HepG2 (cell line): ENCODE data around the gene FBXO11. TPM values are rescaled to one million over a fixed set of nuclear protein-coding genes. Genes with fewer than 3 reads are reported as not detected.

Experiments used
- DBP ChIP-seq: sonication (generic); formaldehyde crosslinking; IDR thresholded peaks from 2 replicates; pipeline ENCODE4 v1.4.0; 2020; ENCODE audit warnings: missing genetic modification reagents; ENCODE audit errors: not compliant biosample characterization
- GATAD2A ChIP-seq: IDR thresholded peaks from 2 replicates; pipeline ENCODE4 v1.6.1; 2016
- HOXA3 ChIP-seq: sonication (generic); formaldehyde crosslinking; IDR thresholded peaks from 2 replicates; pipeline ENCODE4 v1.5.0; 2020; ENCODE audit warnings: missing genetic modification reagents
- HOXA7 ChIP-seq: sonication (generic); formaldehyde crosslinking; IDR thresholded peaks from 2 replicates; pipeline ENCODE4 v1.8.1; 2022; ENCODE audit warnings: mild to moderate bottlenecking, missing genetic modification reagents, moderate library complexity
- KLF11 ChIP-seq: IDR thresholded peaks from 2 replicates; pipeline ENCODE4 v1.6.1; 2016; ENCODE audit warnings: missing compliant biosample characterization
- MAFF ChIP-seq: IDR thresholded peaks from 2 replicates; pipeline ENCODE4 v1.6.1; 2011; ENCODE audit warnings: low read depth, low read length, improper control_type of control experiment
- MAZ ChIP-seq, 2 experiments: sonication (generic) in 1 of 2; formaldehyde crosslinking in 1 of 2; IDR thresholded peaks; 2 replicates each; pipeline versions ENCODE4 v1.5.0 to v1.6.1; 2012 to 2020; ENCODE audit warnings: low read depth in 2 of 2, mild to moderate bottlenecking in 2 of 2, borderline replicate concordance in 1 of 2, improper control_type of control experiment in 1 of 2, low read length in 1 of 2, missing genetic modification reagents in 1 of 2, moderate library complexity in 1 of 2
- MXI1 ChIP-seq: IDR thresholded peaks from 3 replicates; pipeline ENCODE4 v1.6.1; 2012; ENCODE audit warnings: low read depth, low read length, inconsistent platforms, borderline replicate concordance
- PPARG ChIP-seq: conservative IDR thresholded peaks from 2 replicates; pipeline ENCODE4 v1.6.1; 2016; ENCODE audit warnings: missing biosample characterization, missing genetic modification reagents
- RBM39 ChIP-seq: fragments of 200-400 bp; formaldehyde crosslinking; IDR thresholded peaks from one replicate; pipeline ENCODE4 v1.6.1; 2018; ENCODE audit warnings: antibody characterized with exemption, mild to moderate bottlenecking, low read depth, low read length; ENCODE audit not compliant: poor library complexity, severe bottlenecking
- REL ChIP-seq: sonication (generic); formaldehyde crosslinking; conservative IDR thresholded peaks from 2 replicates; pipeline ENCODE4 v1.8.0; 2022; ENCODE audit warnings: mild to moderate bottlenecking, missing genetic modification reagents, moderate library complexity
- ZBTB4 ChIP-seq: sonication (generic); formaldehyde crosslinking; IDR thresholded peaks from 2 replicates; pipeline ENCODE4 v1.4.0; 2020; ENCODE audit warnings: missing genetic modification reagents, mild to moderate bottlenecking, borderline replicate concordance
- ZNF253 ChIP-seq: sonication (generic); formaldehyde crosslinking; IDR thresholded peaks from 2 replicates; pipeline ENCODE4 v1.8.0; 2022; ENCODE audit warnings: mild to moderate bottlenecking, missing genetic modification reagents, borderline replicate concordance
- ZNF501 ChIP-seq: sonication (generic); formaldehyde crosslinking; IDR thresholded peaks from 2 replicates; pipeline ENCODE4 v1.5.1; 2020; ENCODE audit warnings: mild to moderate bottlenecking, moderate library complexity, missing genetic modification reagents
- ZNF563 ChIP-seq: sonication (generic); formaldehyde crosslinking; IDR thresholded peaks from 2 replicates; pipeline ENCODE4 v1.8.0; 2022; ENCODE audit warnings: mild to moderate bottlenecking, moderate library complexity, missing genetic modification reagents
- ZNF607 ChIP-seq: sonication (generic); formaldehyde crosslinking; IDR thresholded peaks from 2 replicates; pipeline ENCODE4 v1.5.1; 2020; ENCODE audit warnings: missing genetic modification reagents, mild to moderate bottlenecking, borderline replicate concordance
- ZNF720 ChIP-seq: sonication (generic); formaldehyde crosslinking; IDR thresholded peaks from 2 replicates; pipeline ENCODE4 v1.4.0; 2020; ENCODE audit warnings: missing genetic modification reagents
- ZSCAN25 ChIP-seq: sonication (generic); formaldehyde crosslinking; IDR thresholded peaks from 2 replicates; pipeline ENCODE4 v1.8.0; 2022; ENCODE audit warnings: mild to moderate bottlenecking, missing genetic modification reagents
- polyA plus RNA-seq, 8 experiments: library from polyadenylated mRNA; depleted of rRNA in 3 of 8; stranded (reverse) in 7 of 8; unstranded in 1 of 8; fragments of >200 nt; fragmentation: Illumina TruSeq in 4 of 8; extraction: Trizol in 4 of 8; gene quantifications; 2 replicates each; pipeline versions ENCODE4 v1.2.1 to v1.2.3, GENCODE V29; 2011 to 2016; ENCODE audit warnings: low read depth in 4 of 8, missing spikeins in 1 of 8, mixed read lengths in 1 of 8; ENCODE audit not compliant: insufficient read depth in 1 of 8
- total RNA-seq, 5 experiments: library from RNA; depleted of rRNA; stranded (reverse); fragments of >200 nt; fragmentation: Illumina TruSeq; extraction: Trizol; gene quantifications; 2 replicates each; pipeline ENCODE4 v1.2.3, GENCODE V29; 2016; ENCODE audit warnings: low read depth in 1 of 5
- TF ChIP-seq, protein P1 (sequence below): sonication (generic); formaldehyde crosslinking; IDR thresholded peaks from 2 replicates; pipeline ENCODE4 v1.4.0; 2020; ENCODE audit warnings: missing genetic modification reagents
- TF ChIP-seq, protein P2 (sequence below): sonication (generic); formaldehyde crosslinking; IDR thresholded peaks from 2 replicates; pipeline ENCODE4 v1.4.0; 2020; ENCODE audit warnings: mild to moderate bottlenecking, missing genetic modification reagents
- TF ChIP-seq, protein P3 (sequence below): sonication (generic); formaldehyde crosslinking; IDR thresholded peaks from 2 replicates; pipeline ENCODE4 v1.5.0; 2020; ENCODE audit warnings: missing genetic modification reagents

The FBXO11 gene
- total and polyA plus RNA-seq, 2 of the 13 experiments (the other 11 are each of a cell fraction or from before 2014, with no cell fraction given), result 27.9 to 47.6 TPM

DNA sequence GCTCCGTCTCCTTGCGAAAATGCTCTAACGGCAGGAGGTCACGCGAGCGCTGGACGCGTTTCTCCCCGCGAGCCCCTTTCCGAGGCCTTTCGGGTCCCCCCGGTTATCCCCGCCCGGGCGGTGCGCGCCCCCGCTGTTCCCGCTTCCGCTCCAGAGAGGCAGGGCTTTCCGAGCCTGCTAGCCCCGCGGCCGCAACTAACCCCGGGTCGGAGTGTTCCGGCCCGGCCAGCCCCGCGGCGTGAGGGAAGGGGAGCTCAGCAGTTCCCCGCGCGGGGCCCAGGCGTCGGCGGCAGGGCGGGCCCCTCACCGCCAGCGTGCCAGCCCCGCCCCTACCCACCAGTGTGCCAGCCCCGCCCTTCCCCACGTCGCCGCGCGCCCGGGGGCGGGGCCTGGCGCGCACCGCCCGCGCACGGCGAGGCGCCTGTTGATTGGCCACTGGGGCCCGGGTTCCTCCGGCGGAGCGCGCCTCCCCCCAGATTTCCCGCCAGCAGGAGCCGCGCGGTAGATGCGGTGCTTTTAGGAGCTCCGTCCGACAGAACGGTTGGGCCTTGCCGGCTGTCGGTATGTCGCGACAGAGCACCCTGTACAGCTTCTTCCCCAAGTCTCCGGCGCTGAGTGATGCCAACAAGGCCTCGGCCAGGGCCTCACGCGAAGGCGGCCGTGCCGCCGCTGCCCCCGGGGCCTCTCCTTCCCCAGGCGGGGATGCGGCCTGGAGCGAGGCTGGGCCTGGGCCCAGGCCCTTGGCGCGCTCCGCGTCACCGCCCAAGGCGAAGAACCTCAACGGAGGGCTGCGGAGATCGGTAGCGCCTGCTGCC lies 123.4 kb downstream of the FBXO11 start, which contains the start of gene MSH6 (continued):
- TF ChIP-seq, protein P1, sequence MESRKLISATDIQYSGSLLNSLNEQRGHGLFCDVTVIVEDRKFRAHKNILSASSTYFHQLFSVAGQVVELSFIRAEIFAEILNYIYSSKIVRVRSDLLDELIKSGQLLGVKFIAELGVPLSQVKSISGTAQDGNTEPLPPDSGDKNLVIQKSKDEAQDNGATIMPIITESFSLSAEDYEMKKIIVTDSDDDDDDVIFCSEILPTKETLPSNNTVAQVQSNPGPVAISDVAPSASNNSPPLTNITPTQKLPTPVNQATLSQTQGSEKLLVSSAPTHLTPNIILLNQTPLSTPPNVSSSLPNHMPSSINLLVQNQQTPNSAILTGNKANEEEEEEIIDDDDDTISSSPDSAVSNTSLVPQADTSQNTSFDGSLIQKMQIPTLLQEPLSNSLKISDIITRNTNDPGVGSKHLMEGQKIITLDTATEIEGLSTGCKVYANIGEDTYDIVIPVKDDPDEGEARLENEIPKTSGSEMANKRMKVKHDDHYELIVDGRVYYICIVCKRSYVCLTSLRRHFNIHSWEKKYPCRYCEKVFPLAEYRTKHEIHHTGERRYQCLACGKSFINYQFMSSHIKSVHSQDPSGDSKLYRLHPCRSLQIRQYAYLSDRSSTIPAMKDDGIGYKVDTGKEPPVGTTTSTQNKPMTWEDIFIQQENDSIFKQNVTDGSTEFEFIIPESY (CRISPR knock-in tag), result no peak
- peak; percentile 96 for TF ChIP-seq ZNF501 (CRISPR knock-in tag)
- TF ChIP-seq ZSCAN25 (CRISPR knock-in tag), result peak; percentile 93
- TF ChIP-seq DBP (CRISPR knock-in tag), result no peak
- peak; percentile 66; the same call in 1 of the 3 replicates for TF ChIP-seq MXI1
- TF ChIP-seq ZNF253 (CRISPR knock-in tag), result peak; percentile 45; the same call in 1 of the 2 replicates
- peak; percentile 78 for TF ChIP-seq HOXA7 (CRISPR knock-in tag)
- TF ChIP-seq MAZ (IDR thresholded peaks at IDR 0.05; ENCODE audit: borderline replicate concordance, low read depth, low read length), result peak; percentile 78; the same call in 1 of the 2 replicates
- peak; percentile 98 for TF ChIP-seq MAZ (CRISPR knock-in tag; IDR thresholded peaks at IDR 0.05; ENCODE audit: low read depth)
- TF ChIP-seq, protein P2, sequence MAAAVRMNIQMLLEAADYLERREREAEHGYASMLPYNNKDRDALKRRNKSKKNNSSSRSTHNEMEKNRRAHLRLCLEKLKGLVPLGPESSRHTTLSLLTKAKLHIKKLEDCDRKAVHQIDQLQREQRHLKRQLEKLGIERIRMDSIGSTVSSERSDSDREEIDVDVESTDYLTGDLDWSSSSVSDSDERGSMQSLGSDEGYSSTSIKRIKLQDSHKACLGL (CRISPR knock-in tag), result peak; percentile 94
- TF ChIP-seq PPARG (CRISPR knock-in tag), result peak; percentile 24; the same call in 1 of the 2 replicates
- TF ChIP-seq RBM39, result peak; percentile 95
- TF ChIP-seq REL (CRISPR knock-in tag), result peak; percentile 95
- TF ChIP-seq, protein P3, sequence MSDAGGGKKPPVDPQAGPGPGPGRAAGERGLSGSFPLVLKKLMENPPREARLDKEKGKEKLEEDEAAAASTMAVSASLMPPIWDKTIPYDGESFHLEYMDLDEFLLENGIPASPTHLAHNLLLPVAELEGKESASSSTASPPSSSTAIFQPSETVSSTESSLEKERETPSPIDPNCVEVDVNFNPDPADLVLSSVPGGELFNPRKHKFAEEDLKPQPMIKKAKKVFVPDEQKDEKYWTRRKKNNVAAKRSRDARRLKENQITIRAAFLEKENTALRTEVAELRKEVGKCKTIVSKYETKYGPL, result peak; percentile 78
- peak; percentile 64 for TF ChIP-seq HOXA3
- TF ChIP-seq MAFF, result no peak; the same call in 1 of the 2 replicates
- TF ChIP-seq ZNF720 (CRISPR knock-in tag), result no peak
- peak; percentile 96 for TF ChIP-seq ZNF607 (CRISPR knock-in tag)
- TF ChIP-seq ZBTB4 (CRISPR knock-in tag), result 0 out of 2 replicates have a peak, but pooled peaks have one; percentile 73
- TF ChIP-seq GATAD2A (CRISPR knock-in tag), result no peak; the same call in 1 of the 2 replicates
- peak; percentile 17; the same call in 1 of the 2 replicates for TF ChIP-seq KLF11 (CRISPR knock-in tag)
- TF ChIP-seq ZNF563, result peak; percentile 97
